HG03378 (cell line): ENCODE data around the gene SYNRG.
A peak's percentile ranks its signal among the peaks of the same experiment; 100 is the strongest.
"Not testable (repeated sequence)": the region's sequence is repeated elsewhere in the genome, so short reads cannot be mapped to it uniquely, and the experiment has no call there.

Source experiments
- ATAC-seq: cut with Tn5 transposase; IDR thresholded peaks from one replicate; pipeline ENCODE4 v1.9.1; 2021; ENCODE audit warnings: mild to moderate bottlenecking, moderate library complexity; ENCODE audit not compliant: unreplicated experiment

Gene SYNRG

GRCh38 chr17:37609170-37610040 is at the start of gene SYNRG:
Gene SYNRG, minus strand, starts transcription at chr17:37609418. Its CDS starts 63 bp downstream, at chr17:37609355.
- ATAC-seq: peak; percentile 64

- ATAC-seq: no peak
Measured at GRCh38 chr17:37657202-37657601, 48.0 kb upstream of the SYNRG start.

- no peak for ATAC-seq
Measured at GRCh38 chr17:37651849-37652248, 42.6 kb upstream of the SYNRG start.

GRCh38 chr17:37650419-37651003 is 41.3 kb upstream of the SYNRG start:
- no peak for ATAC-seq

- ATAC-seq: no peak
Measured at GRCh38 chr17:37648555-37648954, 39.3 kb upstream of the SYNRG start.

- no peak for ATAC-seq
Measured at GRCh38 chr17:37647856-37648255, 38.6 kb upstream of the SYNRG start.

GRCh38 chr17:37643869-37644268 is 34.7 kb upstream of the SYNRG start:
- ATAC-seq: no peak

GRCh38 chr17:37643118-37643766 is 34.0 kb upstream of the SYNRG start, which contains the start of gene DDX52:
Gene DDX52, minus strand, starts transcription at chr17:37643446. Its CDS starts 26 bp downstream, at chr17:37643420.
- ATAC-seq: peak; percentile 77

GRCh38 chr17:37642681-37643080 is 33.5 kb upstream of the SYNRG start:
- ATAC-seq: no peak

- ATAC-seq: no peak
Measured at GRCh38 chr17:37640015-37640414, 30.8 kb upstream of the SYNRG start.

- ATAC-seq: no peak
Measured at GRCh38 chr17:37637956-37638355, 28.7 kb upstream of the SYNRG start.

GRCh38 chr17:37616430-37616829 is 7.2 kb upstream of the SYNRG start:
- ATAC-seq: not testable (repeated sequence)

- ATAC-seq: no peak
Measured at GRCh38 chr17:37614823-37615222, 5.6 kb upstream of the SYNRG start.

- ATAC-seq: no peak
Measured at GRCh38 chr17:37614391-37614790, 5.2 kb upstream of the SYNRG start.

- no peak for ATAC-seq
Measured at GRCh38 chr17:37610971-37611370, 1.8 kb upstream of the SYNRG start.

- not testable (repeated sequence) for ATAC-seq
Measured at GRCh38 chr17:37610041-37610420, 813 bp upstream of the SYNRG start.

GRCh38 chr17:37608351-37609169 is 658 bp downstream of the SYNRG start:
- no peak for ATAC-seq

- no peak for ATAC-seq
Measured at GRCh38 chr17:37607637-37608331, 1.4 kb downstream of the SYNRG start.

- ATAC-seq: no peak
Measured at GRCh38 chr17:37605813-37606505, 3.3 kb downstream of the SYNRG start.

- ATAC-seq: no peak
Measured at GRCh38 chr17:37605081-37605480, 4.1 kb downstream of the SYNRG start.
